Activated CD4-positive, alpha-beta T cell treated with anti-CD3 and anti-CD28 coated beads, Interleukin-2, amount 50 U/mL, for 24 hours (primary cell): ENCODE measurements around the gene TMCO4.
"Not testable (repeated sequence)": the region's sequence is repeated elsewhere in the genome, so short reads cannot be mapped to it uniquely, and the experiment has no call there.

Source experiments
- DNase-seq, 2 donors: peaks; one replicate each; pipeline ENCODE4 v3.0.0-alpha.2; 2020; ENCODE audit warnings: low read depth in 1 of 2, low spot score in 1 of 2

The TMCO4 gene

DNA sequence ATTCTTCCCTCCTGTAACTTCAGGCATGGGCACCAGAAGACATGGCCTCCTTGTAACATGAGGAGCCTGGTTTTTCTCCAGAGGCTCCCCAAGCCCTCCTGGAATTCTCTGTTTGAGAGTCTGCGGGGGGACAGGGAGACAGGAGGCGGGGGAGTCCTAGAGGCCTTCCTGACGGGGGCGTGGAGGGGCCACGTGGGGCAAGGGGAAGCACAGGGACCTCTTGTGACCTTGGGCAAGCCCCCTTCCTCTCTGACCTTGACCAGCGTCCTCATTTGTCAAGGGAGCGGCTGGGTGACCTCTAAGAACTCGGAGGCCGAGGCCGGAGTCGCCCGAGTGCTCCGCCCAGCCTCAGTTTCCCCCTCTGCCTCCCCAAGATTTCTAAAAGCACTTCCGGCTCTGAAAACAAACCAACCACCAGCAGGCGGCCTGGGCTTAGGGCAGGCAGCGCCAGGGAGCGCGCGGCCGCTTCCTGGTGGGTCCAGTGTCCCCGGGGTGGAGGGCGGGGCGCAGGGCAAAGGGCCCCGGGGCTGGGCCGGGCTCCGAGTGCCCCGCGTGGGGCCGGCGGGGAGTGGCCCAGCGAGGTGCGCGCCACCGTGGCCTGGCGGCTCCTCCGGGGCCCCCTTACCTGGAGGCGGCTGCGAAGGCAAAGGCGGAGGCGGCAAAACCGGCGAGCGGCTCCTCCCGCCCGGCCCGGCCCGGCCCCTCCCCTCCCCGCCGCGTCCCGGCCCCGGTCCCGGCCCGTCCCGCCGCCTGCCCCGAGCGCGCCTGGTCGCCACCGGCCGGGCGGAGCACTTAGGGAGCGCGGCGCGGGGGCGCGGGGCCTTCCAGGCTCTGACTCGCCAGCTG is at the start of gene TMCO4:
Gene TMCO4 (minus strand): TSS at position 687 of the 846 bp plus-strand sequence. CDS start 19,158 bp downstream, outside the sequence.
- DNase-seq, result peak; percentile 35 to 39

- not testable (repeated sequence) for DNase-seq
Measured at GRCh38 chr1:19849307-19849706, 49.6 kb upstream of the TMCO4 start.

GRCh38 chr1:19847334-19847733 is 47.6 kb upstream of the TMCO4 start:
- DNase-seq, result not testable (repeated sequence)

DNA sequence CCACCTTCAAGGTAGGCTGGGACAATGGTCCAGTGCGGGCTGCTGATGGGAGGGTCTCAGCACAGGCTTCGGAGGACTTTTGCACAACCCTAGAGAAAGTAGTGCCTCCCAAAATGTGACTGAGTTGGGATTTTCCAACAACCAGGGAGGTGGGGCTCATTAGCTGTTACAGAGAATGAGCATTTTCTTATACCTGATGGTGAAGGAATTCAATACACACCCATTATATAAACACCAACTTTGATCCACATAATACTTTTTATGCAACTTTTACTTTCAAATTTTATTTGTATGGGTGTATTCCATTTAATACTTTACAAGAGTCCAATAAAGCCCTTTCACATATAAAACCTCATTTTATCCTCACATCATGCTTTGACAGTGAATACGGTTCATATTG is 46.6 kb upstream of the TMCO4 start:
- DNase-seq, result no peak

DNA sequence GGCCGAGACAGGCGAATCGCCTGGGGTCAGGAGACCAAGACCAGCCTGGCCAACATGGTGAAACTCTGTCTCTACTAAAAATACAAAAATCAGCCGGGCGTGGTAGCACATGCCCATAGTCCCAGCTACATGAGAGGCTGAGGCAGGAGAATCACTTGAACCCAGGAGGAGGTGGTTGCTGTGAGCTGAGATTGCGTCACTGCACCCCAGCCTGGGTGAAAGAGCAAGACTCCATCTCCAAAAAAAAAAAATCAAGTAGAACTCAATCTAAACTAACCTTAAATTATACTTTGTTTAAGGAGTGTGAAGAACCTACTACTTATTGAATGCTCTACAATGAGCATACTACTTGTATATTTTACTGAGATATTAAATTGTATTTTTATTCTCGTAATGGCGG is 45.8 kb upstream of the TMCO4 start:
- no peak for DNase-seq

GRCh38 chr1:19844731-19845495 is 45.2 kb upstream of the TMCO4 start:
- DNase-seq, result no peak

DNA sequence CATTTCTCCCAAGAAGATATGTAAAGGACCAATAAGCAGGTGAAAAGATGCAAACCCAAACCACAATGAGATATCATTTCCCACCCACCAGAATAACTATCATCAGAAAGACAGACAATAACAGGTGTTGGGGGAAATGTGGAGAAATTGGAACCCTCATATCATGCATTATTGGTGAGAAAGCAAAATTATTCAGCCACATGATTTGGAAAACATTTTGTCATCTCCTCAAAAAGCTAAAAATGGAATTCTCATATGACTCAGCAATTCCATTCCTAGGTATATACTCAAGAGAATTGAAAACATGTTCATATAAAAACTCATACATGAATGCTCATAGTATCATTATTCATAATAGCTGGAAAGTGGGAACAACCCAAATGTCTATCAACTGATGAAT is 40.5 kb upstream of the TMCO4 start:
- no peak for DNase-seq

GRCh38 chr1:19837866-19838265 is 38.1 kb upstream of the TMCO4 start:
- DNase-seq, result no peak

DNA sequence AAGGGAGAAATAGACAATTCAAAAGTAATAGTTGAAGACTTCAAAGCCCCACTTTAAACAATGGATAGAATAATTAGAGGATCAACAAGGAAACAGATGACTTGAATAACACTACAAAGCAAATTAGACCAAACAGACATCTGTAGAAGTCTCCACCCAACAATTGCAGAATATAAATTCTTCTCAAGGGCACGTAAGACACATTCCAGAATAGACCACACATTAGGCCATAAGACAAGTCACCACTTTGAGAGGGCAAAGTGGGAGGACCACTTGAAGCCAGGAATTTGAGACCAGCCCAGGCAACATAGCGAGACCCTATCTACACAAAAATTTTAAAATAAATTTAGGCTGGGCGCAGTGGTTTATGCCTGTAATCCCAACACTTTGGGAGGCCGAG is 35.9 kb upstream of the TMCO4 start:
- no peak for DNase-seq

DNA sequence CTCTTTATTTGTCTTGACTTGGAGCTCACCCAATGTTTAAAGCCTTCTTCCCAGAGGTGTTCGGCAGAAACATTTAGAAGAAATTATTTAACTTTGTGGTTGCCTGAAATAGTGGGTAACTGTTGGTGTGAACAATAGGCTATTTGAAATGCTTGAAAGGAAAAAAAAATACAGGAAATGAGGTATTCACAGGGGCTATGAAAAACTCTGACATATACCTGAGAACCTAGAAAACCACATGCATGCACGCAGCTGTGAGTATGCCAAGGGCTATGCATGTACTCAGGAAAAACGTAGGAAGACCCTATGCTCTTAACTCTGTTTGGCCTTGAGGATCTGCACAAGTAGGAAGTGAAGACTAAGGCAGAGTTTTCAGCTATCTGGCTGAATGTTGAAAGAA is 31.7 kb upstream of the TMCO4 start:
- DNase-seq, result no peak

- DNase-seq, result no peak
Measured at GRCh38 chr1:19828546-19828945, 28.8 kb upstream of the TMCO4 start.

- no peak for DNase-seq
Measured at GRCh38 chr1:19825298-19825697, 25.6 kb upstream of the TMCO4 start.

DNA sequence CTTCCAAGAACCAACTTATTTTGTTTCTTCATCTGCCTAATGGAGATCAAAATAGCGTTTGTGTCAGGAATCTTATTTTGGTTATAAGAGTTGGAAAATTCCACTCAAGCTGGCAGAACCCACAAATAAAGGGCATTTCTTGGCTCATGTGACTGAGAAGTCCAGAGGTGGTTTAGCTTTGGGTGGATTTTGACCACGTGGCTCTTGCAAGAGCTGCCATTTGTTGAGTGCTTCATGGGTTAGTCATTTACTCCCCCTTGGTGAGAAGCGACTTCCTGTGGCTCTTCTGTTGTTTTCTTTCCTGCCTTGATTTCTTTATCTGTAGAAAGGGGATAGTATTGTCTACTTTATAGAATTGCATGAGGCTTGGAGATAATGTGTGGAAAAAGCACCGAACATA is 24.8 kb upstream of the TMCO4 start:
- DNase-seq, result no peak

- no peak for DNase-seq
Measured at GRCh38 chr1:19824036-19824435, 24.3 kb upstream of the TMCO4 start.

GRCh38 chr1:19819701-19820100 is 20.0 kb upstream of the TMCO4 start:
- DNase-seq, result no peak

DNA sequence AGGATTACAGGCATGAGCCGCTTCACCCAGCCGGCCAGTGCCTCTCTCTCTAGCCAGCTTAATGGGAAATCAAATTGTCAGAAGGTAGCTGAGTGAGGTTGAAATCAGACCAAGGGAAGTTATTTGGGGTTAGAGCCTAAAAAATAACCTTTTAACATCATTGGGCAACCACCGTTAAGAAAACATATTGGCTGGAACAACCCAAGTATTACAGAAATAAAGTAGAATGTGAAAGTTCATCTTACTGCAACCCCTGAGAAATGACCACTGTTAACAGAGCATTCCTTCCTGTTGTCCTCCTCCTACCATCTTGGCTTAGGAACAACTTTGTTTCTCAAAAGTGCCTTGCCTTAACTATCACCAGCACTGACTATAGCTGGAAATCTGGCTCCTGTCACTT is 18.6 kb upstream of the TMCO4 start:
- DNase-seq, result no peak

- DNase-seq, result no peak
Measured at GRCh38 chr1:19817160-19817559, 17.4 kb upstream of the TMCO4 start.

GRCh38 chr1:19816737-19817086 is 17.0 kb upstream of the TMCO4 start:
- DNase-seq, result not testable (repeated sequence)

GRCh38 chr1:19815801-19816736 is 16.4 kb upstream of the TMCO4 start:
- no peak for DNase-seq

- DNase-seq, result no peak
Measured at GRCh38 chr1:19814681-19815503, 15.2 kb upstream of the TMCO4 start, which contains the start of gene RNF186. TSS of gene RNF186 (minus strand) at chr1:19815283. CDS start at chr1:19815101, 182 bp downstream.
